ENCODE results near the gene DCPS.

The DCPS gene

GRCh38 chr11:126357055-126357962, 53.4 kb downstream of the DCPS start:
- TF ChIP-seq, protein P1, sequence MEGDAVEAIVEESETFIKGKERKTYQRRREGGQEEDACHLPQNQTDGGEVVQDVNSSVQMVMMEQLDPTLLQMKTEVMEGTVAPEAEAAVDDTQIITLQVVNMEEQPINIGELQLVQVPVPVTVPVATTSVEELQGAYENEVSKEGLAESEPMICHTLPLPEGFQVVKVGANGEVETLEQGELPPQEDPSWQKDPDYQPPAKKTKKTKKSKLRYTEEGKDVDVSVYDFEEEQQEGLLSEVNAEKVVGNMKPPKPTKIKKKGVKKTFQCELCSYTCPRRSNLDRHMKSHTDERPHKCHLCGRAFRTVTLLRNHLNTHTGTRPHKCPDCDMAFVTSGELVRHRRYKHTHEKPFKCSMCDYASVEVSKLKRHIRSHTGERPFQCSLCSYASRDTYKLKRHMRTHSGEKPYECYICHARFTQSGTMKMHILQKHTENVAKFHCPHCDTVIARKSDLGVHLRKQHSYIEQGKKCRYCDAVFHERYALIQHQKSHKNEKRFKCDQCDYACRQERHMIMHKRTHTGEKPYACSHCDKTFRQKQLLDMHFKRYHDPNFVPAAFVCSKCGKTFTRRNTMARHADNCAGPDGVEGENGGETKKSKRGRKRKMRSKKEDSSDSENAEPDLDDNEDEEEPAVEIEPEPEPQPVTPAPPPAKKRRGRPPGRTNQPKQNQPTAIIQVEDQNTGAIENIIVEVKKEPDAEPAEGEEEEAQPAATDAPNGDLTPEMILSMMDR (IDR thresholded peaks at IDR 0.05; ENCODE audit: insufficient read depth, low read length, missing control alignments) = no peak
- POLR2A ChIA-PET = interaction anchor here (2.6 kb wide), 1 partner anchor 39 kb away, joined by 13 read pairs; no protein-coding TSS in a partner anchor
- no peak for DNase-seq (ENCODE audit: low read depth, low spot score)
- CTCF ChIA-PET = interaction anchor here (1.3 to 8.1 kb wide), 7 partner anchors 13 to 123 kb away, joined by 3 to 47 read pairs (median 6); no protein-coding TSS in a partner anchor
- peak overlapping the region; percentile 86 for H3K4me3 ChIP-seq (ENCODE audit: low read depth, low read length)

DNA sequence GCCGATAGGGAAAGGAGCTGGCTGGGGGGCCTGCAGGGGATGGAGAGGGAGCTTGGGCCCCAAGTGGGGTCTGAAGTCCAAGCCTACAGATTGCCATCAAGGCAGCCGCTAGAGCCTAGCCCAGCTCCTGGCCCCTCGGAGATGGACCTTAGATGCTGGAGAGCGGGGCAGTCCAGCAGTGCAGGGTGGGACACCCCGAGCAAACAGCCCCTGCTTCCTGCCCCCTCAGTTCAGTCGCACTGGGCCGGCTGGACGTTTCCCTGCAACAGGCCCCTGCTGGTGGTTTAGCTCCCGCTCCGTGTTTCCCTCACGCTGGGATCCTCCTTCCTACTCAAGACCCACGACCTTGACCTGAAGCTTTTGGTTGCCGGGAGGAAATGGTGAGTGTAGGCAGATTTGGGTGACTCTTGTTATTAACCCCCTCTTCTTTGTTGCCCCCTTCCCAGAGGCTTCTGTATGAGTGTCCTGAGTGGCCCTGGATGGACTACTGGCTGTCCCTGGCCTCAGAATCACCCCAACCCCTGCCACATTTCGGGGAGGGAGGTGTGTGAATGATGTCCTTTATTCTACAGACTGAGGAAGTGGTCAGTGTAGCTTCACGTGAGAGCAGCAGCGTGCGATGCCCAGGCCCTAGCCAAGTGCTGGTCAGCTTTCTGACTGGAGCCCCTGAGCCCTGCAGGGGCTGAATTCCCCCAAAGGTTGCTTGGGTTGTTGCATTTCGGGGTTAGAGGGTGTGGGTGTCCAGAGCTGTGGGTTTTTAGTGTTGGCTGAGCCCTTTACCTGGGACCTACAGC, 54.3 kb downstream of the DCPS start:
- TF ChIP-seq, protein P1 (IDR thresholded peaks at IDR 0.05; ENCODE audit: insufficient read depth, low read length, missing control alignments) = no peak
- ChIA-PET CTCF (interaction anchor here (1.2 to 8.1 kb wide), 7 partner anchors 10 to 123 kb away, joined by 3 to 47 read pairs (median 6); no protein-coding TSS in a partner anchor), POLR2A (interaction anchor here (2.6 kb wide), 1 partner anchor 40 kb away, joined by 13 read pairs; no protein-coding TSS in a partner anchor)
- no peak overlapping the region; the same call in 1 of the 2 replicates for H3K4me3 ChIP-seq (ENCODE audit: low read depth, low read length)
- no peak for DNase-seq (ENCODE audit: low read depth, low spot score)

GRCh38 chr11:126358763-126359160, 54.9 kb downstream of the DCPS start:
- TF ChIP-seq, protein P1 (IDR thresholded peaks at IDR 0.05; ENCODE audit: insufficient read depth, low read length, missing control alignments) = no peak
- ChIA-PET POLR2A (no interaction called here), CTCF (interaction anchor here (0.8 to 8.1 kb wide), 9 partner anchors 10 to 124 kb away, joined by 3 to 47 read pairs (median 5); no protein-coding TSS in a partner anchor)
- H3K4me3 ChIP-seq (ENCODE audit: low read depth, low read length) = no peak overlapping the region
- DNase-seq (ENCODE audit: low read depth, low spot score) = no peak

DNA sequence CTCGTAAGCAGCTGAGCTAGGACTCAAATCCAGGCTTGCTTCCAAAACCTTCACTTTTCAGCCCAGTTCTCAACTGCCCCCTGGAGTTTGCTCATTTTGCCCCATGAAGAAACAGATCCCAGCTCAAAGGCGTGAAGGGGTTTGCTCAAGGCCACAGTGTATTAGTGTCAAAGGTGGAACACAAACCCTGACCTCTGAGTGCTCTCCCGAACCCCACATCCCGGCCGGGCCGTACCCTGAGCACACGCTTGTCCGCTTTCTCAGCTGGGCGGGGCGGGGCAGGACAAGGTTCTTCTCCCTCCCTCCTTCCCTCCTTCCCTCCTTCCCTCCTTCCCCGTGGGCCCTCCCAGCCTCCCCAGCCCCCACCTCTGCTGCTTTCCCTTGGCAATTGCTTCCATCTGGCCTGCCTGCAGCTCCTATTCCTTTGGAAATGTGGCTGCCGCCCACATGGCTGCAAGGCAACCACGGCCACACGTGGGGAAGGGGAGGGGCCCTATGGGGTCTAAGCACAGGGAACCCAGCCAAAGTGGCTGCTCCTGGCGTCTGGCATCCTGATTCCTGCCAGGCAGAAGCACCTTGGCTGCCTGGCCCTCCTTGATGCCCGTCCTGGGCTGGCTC, 55.7 kb downstream of the DCPS start:
- TF ChIP-seq, protein P1 (IDR thresholded peaks at IDR 0.05; ENCODE audit: insufficient read depth, low read length, missing control alignments) = peak; percentile 4
- CTCF ChIA-PET = interaction anchor here (0.8 to 8.1 kb wide), 10 partner anchors 10 to 123 kb away, joined by 3 to 47 read pairs (median 4); no protein-coding TSS in a partner anchor
- no peak for DNase-seq (ENCODE audit: low read depth, low spot score)
- POLR2A ChIA-PET = no interaction called here
- peak overlapping the region; percentile 20; the same call in 1 of the 2 replicates for H3K4me3 ChIP-seq (ENCODE audit: low read depth, low read length)

DNA sequence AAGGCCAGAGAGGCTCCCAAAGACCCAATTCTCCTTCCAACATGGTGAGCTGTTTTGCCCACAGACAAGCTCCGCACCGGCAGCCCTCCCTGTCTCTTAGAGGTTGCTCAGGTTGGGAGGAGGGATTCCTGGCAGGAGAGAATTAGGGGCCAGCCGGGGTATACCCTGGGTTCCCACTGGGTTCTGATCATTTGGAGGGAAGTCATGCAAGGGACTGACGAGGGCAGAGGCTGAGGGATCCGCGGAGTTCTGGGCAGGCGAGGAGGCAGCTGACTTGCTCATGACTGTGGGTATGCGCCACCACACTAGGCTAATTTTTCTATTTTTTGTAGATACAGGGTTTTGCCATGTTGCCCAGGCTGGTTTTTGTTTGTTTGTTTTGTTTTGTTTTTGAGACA, 56.2 kb downstream of the DCPS start:
- ChIA-PET CTCF (interaction anchor here (1.1 to 8.1 kb wide), 6 partner anchors 10 to 122 kb away, joined by 4 to 47 read pairs (median 5); no protein-coding TSS in a partner anchor), POLR2A (no interaction called here)
- TF ChIP-seq, protein P1 (IDR thresholded peaks at IDR 0.05; ENCODE audit: insufficient read depth, low read length, missing control alignments) = no peak
- DNase-seq (ENCODE audit: low read depth, low spot score) = no peak
- H3K4me3 ChIP-seq (ENCODE audit: low read depth, low read length) = no peak overlapping the region

Data from AG04449 (cell line).